GM12872 (cell line): ENCODE measurements around the gene ADAMTS4.

Experiments
- TF ChIP-seq, protein P1 (sequence below): IDR thresholded peaks from 3 replicates; pipeline ENCODE4 v1.5.1; 2011; ENCODE audit warnings: low read depth, mild to moderate bottlenecking, low read length, moderate library complexity; ENCODE audit not compliant: insufficient read depth

Gene ADAMTS4

GRCh38 chr1:161140755-161141400 is 58.0 kb downstream of the ADAMTS4 start:
- TF ChIP-seq, protein P1, sequence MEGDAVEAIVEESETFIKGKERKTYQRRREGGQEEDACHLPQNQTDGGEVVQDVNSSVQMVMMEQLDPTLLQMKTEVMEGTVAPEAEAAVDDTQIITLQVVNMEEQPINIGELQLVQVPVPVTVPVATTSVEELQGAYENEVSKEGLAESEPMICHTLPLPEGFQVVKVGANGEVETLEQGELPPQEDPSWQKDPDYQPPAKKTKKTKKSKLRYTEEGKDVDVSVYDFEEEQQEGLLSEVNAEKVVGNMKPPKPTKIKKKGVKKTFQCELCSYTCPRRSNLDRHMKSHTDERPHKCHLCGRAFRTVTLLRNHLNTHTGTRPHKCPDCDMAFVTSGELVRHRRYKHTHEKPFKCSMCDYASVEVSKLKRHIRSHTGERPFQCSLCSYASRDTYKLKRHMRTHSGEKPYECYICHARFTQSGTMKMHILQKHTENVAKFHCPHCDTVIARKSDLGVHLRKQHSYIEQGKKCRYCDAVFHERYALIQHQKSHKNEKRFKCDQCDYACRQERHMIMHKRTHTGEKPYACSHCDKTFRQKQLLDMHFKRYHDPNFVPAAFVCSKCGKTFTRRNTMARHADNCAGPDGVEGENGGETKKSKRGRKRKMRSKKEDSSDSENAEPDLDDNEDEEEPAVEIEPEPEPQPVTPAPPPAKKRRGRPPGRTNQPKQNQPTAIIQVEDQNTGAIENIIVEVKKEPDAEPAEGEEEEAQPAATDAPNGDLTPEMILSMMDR, result no peak

- TF ChIP-seq, protein P1, result peak; percentile 40; the same call in 2 of the 3 replicates
Observed at GRCh38 chr1:161139766-161140165, 59.1 kb downstream of the ADAMTS4 start.

GRCh38 chr1:161138431-161138830 is 60.4 kb downstream of the ADAMTS4 start:
- TF ChIP-seq, protein P1, result no peak

- TF ChIP-seq, protein P1, result no peak
Observed at GRCh38 chr1:161137881-161138280, 61.0 kb downstream of the ADAMTS4 start.
